ENCODE results near the gene MOB3C.

GRCh38 chr1:46635205-46635604 lies 18.6 kb upstream of the MOB3C start:
- TF ChIP-seq CTCF (IDR thresholded peaks at IDR 0.05; ENCODE audit: low read length), result no peak
- TF ChIP-seq EZH2 (optimal IDR thresholded peaks at IDR 0.05; ENCODE audit: low read depth, low read length), result no peak
- no peak for TF ChIP-seq EZH2phosphoT487 (IDR thresholded peaks at IDR 0.05; ENCODE audit: low read length)
